Vagina (tissue), 2 donors: ENCODE results near the gene EEF1AKMT3. TPM values are rescaled to one million over a fixed set of nuclear protein-coding genes. Genes with fewer than 3 reads are reported as not detected.

Experiments used
- DNase-seq, 2 donors: peaks; one replicate each; pipeline ENCODE4 v3.0.0-alpha.2; 2017; ENCODE audit errors: extremely low spot score in 2 of 2
- H3K27ac ChIP-seq: fragments of 200-600 bp; sonication (generic); one replicate; pipeline ENCODE4 v1.5.1; 2019
- H3K27me3 ChIP-seq: fragments of 200-600 bp; sonication (generic); one replicate; pipeline ENCODE4 v1.5.1; 2019
- H3K36me3 ChIP-seq, 2 donors: fragments of 200-600 bp; sonication (generic); one replicate each; pipeline ENCODE4 v1.5.1; 2017 to 2019
- H3K4me1 ChIP-seq: fragments of 200-600 bp; sonication (generic); one replicate; pipeline ENCODE4 v1.5.1; 2019
- H3K4me3 ChIP-seq, 2 donors: fragments of 200-600 bp; sonication (generic); 1 replicate in 1 of 2; 2 replicates in 1 of 2; pipeline ENCODE4 v1.5.1; 2016 to 2019
- H3K9me3 ChIP-seq: fragments of 200-600 bp; sonication (generic); one replicate; pipeline ENCODE4 v1.5.1; 2019
- CTCF ChIP-seq, 3 experiments: fragments of 450-650 bp in 2 of 3; fragments of 200-600 bp in 1 of 3; sonication (generic) in 1 of 3; IDR thresholded peaks; one replicate each; pipeline ENCODE4 v1.5.1; 2017 to 2019; ENCODE audit warnings: antibody characterized with exemption in 3 of 3, mild to moderate bottlenecking in 2 of 3, moderate library complexity in 2 of 3
- POLR2A ChIP-seq, 2 donors: fragments of 450-650 bp; IDR thresholded peaks; one replicate each; pipeline ENCODE4 v1.6.1; 2017; ENCODE audit warnings: antibody characterized with exemption in 2 of 2, mild to moderate bottlenecking in 2 of 2, moderate library complexity in 2 of 2
- POLR2AphosphoS5 ChIP-seq, 2 donors: sonication (generic); formaldehyde crosslinking; IDR thresholded peaks; one replicate each; pipeline ENCODE4 v1.9.0; 2017; ENCODE audit warnings: antibody characterized with exemption in 2 of 2, mild to moderate bottlenecking in 2 of 2, low read depth in 1 of 2; ENCODE audit not compliant: insufficient read depth in 1 of 2
- intact Hi-C: fragments of 100-400 bp; cut with DNase I; formaldehyde crosslinking; loops from one replicate; pipeline ENCODE4 v1.15.1; 2023
- total RNA-seq: library from RNA; depleted of rRNA; stranded (reverse); fragments of >200 nt; gene quantifications from one replicate; pipeline ENCODE4 v1.2.3, GENCODE V29; 2016

Gene EEF1AKMT3
- total RNA-seq, 1 donor from 2014 or later = 9.3 TPM

GRCh38 chr12:57729321-57729844 is 43.0 kb upstream of the EEF1AKMT3 start:
- DNase-seq = no peak
- Histone ChIP-seq H3K36me3 (no peaks in the 10 kb centered on the region), H3K27me3 (no peaks in the 10 kb centered on the region), H3K4me1 (peaks cover 10% of the 10 kb centered on the region), H3K27ac (no peak overlapping the region), H3K4me3 (no peak overlapping the region), H3K9me3 (no peaks in the 10 kb centered on the region)
- intact Hi-C loops = no loop called here
- TF ChIP-seq POLR2A (IDR thresholded peaks at IDR 0.05) (no peak), POLR2AphosphoS5 (IDR thresholded peaks at IDR 0.05; ENCODE audit: insufficient read depth in 1 of 2, low read depth in 1 of 2) (no peak), CTCF (IDR thresholded peaks at IDR 0.05) (no peak)

DNA sequence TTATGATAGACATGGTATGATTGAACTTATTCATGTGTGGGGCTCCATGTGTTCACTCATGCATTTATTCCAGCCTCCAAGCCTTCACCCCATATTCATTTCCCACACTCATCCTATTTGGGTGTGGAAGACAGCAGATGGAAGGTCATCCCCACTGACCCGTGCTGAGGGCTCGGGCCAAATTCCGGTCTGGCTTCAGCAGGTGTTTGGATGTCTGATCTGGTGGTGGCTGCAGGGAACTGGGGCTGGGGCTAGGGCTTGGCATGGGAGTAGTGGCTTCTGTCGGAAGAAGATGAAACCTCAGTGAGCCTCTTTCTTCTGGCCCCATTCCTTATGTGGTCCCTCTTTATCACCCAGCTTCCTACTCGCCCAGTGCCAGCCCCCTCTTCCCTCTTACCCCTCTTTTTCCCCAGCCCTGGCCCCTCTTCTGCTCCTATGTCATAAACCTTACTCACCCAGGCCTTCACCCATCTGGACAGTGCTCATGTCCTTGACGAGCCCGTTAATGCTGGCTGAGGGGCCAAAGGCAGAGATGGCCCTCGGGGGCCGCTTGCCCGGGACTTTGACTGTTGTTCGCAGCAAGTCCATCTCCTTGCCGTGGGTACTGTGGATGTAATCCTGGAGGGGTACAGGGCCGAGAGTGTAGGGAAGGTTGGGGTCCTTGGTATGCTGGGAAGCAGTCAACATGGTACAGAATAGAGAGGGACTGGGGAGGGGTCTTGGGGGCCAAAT is 41.9 kb upstream of the EEF1AKMT3 start:
- Histone ChIP-seq H3K9me3 (no peaks in the 10 kb centered on the region), H3K27ac (no peak overlapping the region), H3K36me3 (no peaks in the 10 kb centered on the region), H3K4me1 (peaks cover 11% of the 10 kb centered on the region), H3K4me3 (no peak overlapping the region), H3K27me3 (peaks cover under 1% of the 10 kb centered on the region)
- TF ChIP-seq POLR2AphosphoS5 (IDR thresholded peaks at IDR 0.05; ENCODE audit: insufficient read depth in 1 of 2, low read depth in 1 of 2) (no peak), POLR2A (IDR thresholded peaks at IDR 0.05) (no peak), CTCF (IDR thresholded peaks at IDR 0.05) (no peak)
- intact Hi-C loops = no loop called here
- no peak for DNase-seq

DNA sequence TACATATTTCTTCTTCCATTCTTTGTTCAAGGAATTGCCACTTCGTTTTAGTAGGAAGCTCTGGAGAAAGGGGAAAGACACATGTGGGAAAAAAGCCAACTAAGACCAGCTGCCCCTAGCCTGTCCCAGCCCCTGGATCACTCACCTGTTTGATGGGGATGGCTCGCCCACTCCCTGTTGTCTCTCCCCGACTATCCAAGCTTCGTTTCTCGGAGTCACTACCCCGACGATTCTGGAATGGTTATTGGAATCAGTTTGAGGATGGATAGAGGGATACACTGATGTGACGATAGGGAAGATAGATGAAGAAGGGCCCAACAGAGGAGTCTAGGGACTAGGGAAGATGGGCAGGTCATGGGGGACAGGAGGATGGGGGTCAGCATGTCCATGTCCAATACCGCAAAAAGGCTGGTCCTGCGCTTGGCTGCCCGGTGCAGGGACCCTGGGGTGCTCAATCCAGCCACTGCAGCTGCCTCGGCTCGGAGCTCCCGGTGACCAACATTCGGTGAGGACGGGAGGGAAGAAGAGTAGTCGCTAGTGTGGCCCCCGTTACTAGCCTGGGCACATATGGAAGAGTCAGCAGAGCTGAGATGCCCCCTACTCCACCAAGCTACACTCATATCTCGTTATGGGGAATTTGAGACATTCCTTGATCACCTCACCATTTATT is 40.9 kb upstream of the EEF1AKMT3 start:
- no peaks in the 10 kb centered on the region for H3K36me3 ChIP-seq
- intact Hi-C loops = no loop called here
- H3K4me3 ChIP-seq = no peak overlapping the region
- no peak overlapping the region for H3K27ac ChIP-seq
- no peak for DNase-seq
- H3K9me3 ChIP-seq = no peaks in the 10 kb centered on the region
- H3K4me1 ChIP-seq = peaks cover 21% of the 10 kb centered on the region
- H3K27me3 ChIP-seq = peaks cover 6% of the 10 kb centered on the region
- TF ChIP-seq POLR2A (IDR thresholded peaks at IDR 0.05) (no peak), CTCF (IDR thresholded peaks at IDR 0.05) (no peak)

GRCh38 chr12:57732270-57732669 is 40.1 kb upstream of the EEF1AKMT3 start:
- peaks cover 21% of the 10 kb centered on the region for H3K4me1 ChIP-seq
- H3K36me3 ChIP-seq = no peaks in the 10 kb centered on the region
- H3K9me3 ChIP-seq = no peaks in the 10 kb centered on the region
- DNase-seq = no peak
- H3K27me3 ChIP-seq = peaks cover 6% of the 10 kb centered on the region
- intact Hi-C loops = no loop called here
- H3K27ac ChIP-seq = no peak overlapping the region
- TF ChIP-seq POLR2A (IDR thresholded peaks at IDR 0.05) = no peak
- TF ChIP-seq CTCF (IDR thresholded peaks at IDR 0.05) = no peak
- no peak for TF ChIP-seq POLR2AphosphoS5 (IDR thresholded peaks at IDR 0.05; ENCODE audit: insufficient read depth in 1 of 2, low read depth in 1 of 2)
- H3K4me3 ChIP-seq = no peak overlapping the region
